OCI-LY7 (cell line): ENCODE data around the gene PI3. TPM values are rescaled to one million over a fixed set of nuclear protein-coding genes. Genes with fewer than 3 reads are reported as not detected.

Source experiments
- BruUV-seq: library from RNA; stranded (reverse); fragments of 400-500 nt; replicated peaks from 2 replicates; lab custom pipeline; 2021; lab: Mats Ljungman, UMichigan
- CTCF ChIA-PET: fragments of 300-600 bp; sonication (Branson Sonifier 250); formaldehyde crosslinking; loops from one replicate; lab custom pipeline; 2022; ENCODE audit warnings: antibody characterized with exemption; ENCODE audit not compliant: unreplicated experiment; lab: Charles Lee
- POLR2A ChIA-PET: fragments of 300-600 bp; sonication (Branson Sonifier 250); formaldehyde crosslinking; loops from one replicate; lab custom pipeline; 2022; ENCODE audit warnings: antibody characterized with exemption; lab: Charles Lee
- DNase-seq: peaks from one replicate; pipeline ENCODE4 v3.0.0-alpha.2; 2015; ENCODE audit warnings: low spot score
- H2AFZ ChIP-seq: fragments of 200-600 bp; sonication (generic), shearing (Covaris generic); 2 replicates; pipeline ENCODE4 v1.6.1; 2014; ENCODE audit warnings: mild to moderate bottlenecking, antibody characterized with exemption, low read length, moderate library complexity
- H3K27ac ChIP-seq: fragments of 200-600 bp; sonication (generic); 2 replicates; pipeline ENCODE4 v1.5.1; 2014; ENCODE audit warnings: mixed run types, low read depth, mild to moderate bottlenecking, moderate library complexity, low read length, inconsistent platforms; ENCODE audit not compliant: poor library complexity, severe bottlenecking
- H3K36me3 ChIP-seq: fragments of 200-600 bp; sonication (generic); 2 replicates; pipeline ENCODE4 v1.6.1; 2014; ENCODE audit warnings: mild to moderate bottlenecking, antibody characterized with exemption, low read length, moderate library complexity, mixed read lengths; ENCODE audit not compliant: insufficient read depth
- H3K4me1 ChIP-seq: fragments of 200-600 bp; sonication (generic); 2 replicates; pipeline ENCODE4 v1.5.1; 2014; ENCODE audit warnings: mild to moderate bottlenecking, low read length; ENCODE audit not compliant: insufficient read depth, poor library complexity, severe bottlenecking
- H3K4me2 ChIP-seq: fragments of 200-600 bp; sonication (generic); 2 replicates; pipeline ENCODE4 v1.6.1; 2014; ENCODE audit warnings: mild to moderate bottlenecking, low read length
- H3K4me3 ChIP-seq: fragments of 200-600 bp; sonication (generic); 2 replicates; pipeline ENCODE4 v1.5.1; 2014; ENCODE audit warnings: mild to moderate bottlenecking, low read depth, low read length; ENCODE audit not compliant: poor library complexity, severe bottlenecking
- H3K79me2 ChIP-seq: fragments of 200-600 bp; sonication (generic); 2 replicates; pipeline ENCODE4 v1.6.1; 2016; ENCODE audit warnings: low read depth, mild to moderate bottlenecking, low read length, moderate library complexity, mixed read lengths; ENCODE audit not compliant: insufficient read depth
- H3K9me2 ChIP-seq: fragments of 200-600 bp; sonication (generic); 2 replicates; pipeline ENCODE4 v1.6.1; 2016; ENCODE audit warnings: mild to moderate bottlenecking, low read length, mixed read lengths; ENCODE audit not compliant: insufficient read depth
- H3K9me3 ChIP-seq: fragments of 200-600 bp; sonication (generic); 2 replicates; pipeline ENCODE4 v1.6.1; 2014; ENCODE audit warnings: mild to moderate bottlenecking, mixed run types, low read length, mixed read lengths
- H4K20me1 ChIP-seq: fragments of 200-600 bp; sonication (generic); 2 replicates; pipeline ENCODE4 v1.6.1; 2014; ENCODE audit warnings: mild to moderate bottlenecking, antibody characterized with exemption, low read length, moderate library complexity, mixed read lengths; ENCODE audit not compliant: insufficient read depth
- EZH2phosphoT487 ChIP-seq: fragments of 200-600 bp; sonication (generic); IDR thresholded peaks from 2 replicates; pipeline ENCODE4 v1.6.1; 2018; ENCODE audit warnings: low read depth, borderline replicate concordance, mild to moderate bottlenecking, mixed run types, antibody characterized with exemption, low read length, moderate library complexity, mixed read lengths
- intact Hi-C: fragments of 100-400 bp; cut with micrococcal nuclease; formaldehyde crosslinking; loops from one replicate; pipeline ENCODE4 v1.10.0; 2022; ENCODE audit not compliant: unreplicated experiment
- total RNA-seq, 2 experiments: library from RNA; depleted of rRNA in 1 of 2; stranded (reverse); fragments of >200 nt in 1 of 2; shearing (Covaris generic) in 1 of 2; gene quantifications; 2 replicates each; pipeline ENCODE4 v1.2.3, GENCODE V29; 2014 to 2022
- TF ChIP-seq, protein P1 (sequence below): fragments of 200-600 bp; sonication (generic); conservative IDR thresholded peaks from 2 replicates; pipeline ENCODE4 v1.5.1; 2014; ENCODE audit warnings: mild to moderate bottlenecking, antibody characterized with exemption, low read length, moderate library complexity, mixed read lengths

The PI3 gene
- total RNA-seq, 2 experiments from 2014 or later = not detected

- Histone ChIP-seq H3K36me3 (no peaks in the 10 kb centered on the region), H4K20me1 (no peaks in the 10 kb centered on the region), H3K4me3 (no peak overlapping the region), H3K9me2 (no peaks in the 10 kb centered on the region), H3K27ac (no peak overlapping the region), H3K9me3 (no peaks in the 10 kb centered on the region), H3K4me1 (no peaks in the 10 kb centered on the region), H3K79me2 (no peaks in the 10 kb centered on the region), H2AFZ (no peak overlapping the region), H3K4me2 (no peak overlapping the region)
- no TSS peak for BruUV-seq
- DNase-seq = no peak
- CTCF ChIA-PET = no interaction called here
- POLR2A ChIA-PET = no interaction called here
- TF ChIP-seq, protein P1, sequence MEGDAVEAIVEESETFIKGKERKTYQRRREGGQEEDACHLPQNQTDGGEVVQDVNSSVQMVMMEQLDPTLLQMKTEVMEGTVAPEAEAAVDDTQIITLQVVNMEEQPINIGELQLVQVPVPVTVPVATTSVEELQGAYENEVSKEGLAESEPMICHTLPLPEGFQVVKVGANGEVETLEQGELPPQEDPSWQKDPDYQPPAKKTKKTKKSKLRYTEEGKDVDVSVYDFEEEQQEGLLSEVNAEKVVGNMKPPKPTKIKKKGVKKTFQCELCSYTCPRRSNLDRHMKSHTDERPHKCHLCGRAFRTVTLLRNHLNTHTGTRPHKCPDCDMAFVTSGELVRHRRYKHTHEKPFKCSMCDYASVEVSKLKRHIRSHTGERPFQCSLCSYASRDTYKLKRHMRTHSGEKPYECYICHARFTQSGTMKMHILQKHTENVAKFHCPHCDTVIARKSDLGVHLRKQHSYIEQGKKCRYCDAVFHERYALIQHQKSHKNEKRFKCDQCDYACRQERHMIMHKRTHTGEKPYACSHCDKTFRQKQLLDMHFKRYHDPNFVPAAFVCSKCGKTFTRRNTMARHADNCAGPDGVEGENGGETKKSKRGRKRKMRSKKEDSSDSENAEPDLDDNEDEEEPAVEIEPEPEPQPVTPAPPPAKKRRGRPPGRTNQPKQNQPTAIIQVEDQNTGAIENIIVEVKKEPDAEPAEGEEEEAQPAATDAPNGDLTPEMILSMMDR = no peak
- no peak for TF ChIP-seq EZH2phosphoT487
- intact Hi-C loops = no loop called here
Observed at GRCh38 chr20:45187693-45188092, 13.0 kb downstream of the PI3 start.

- no peaks in the 10 kb centered on the region for H3K9me3 ChIP-seq
- no peaks in the 10 kb centered on the region for H4K20me1 ChIP-seq
- no peak overlapping the region for H3K27ac ChIP-seq
- POLR2A ChIA-PET = interaction anchor here (0.7 kb wide), 1 partner anchor 58 kb away, joined by 3 read pairs; no protein-coding TSS in a partner anchor
- no peak for DNase-seq
- H2AFZ ChIP-seq = no peak overlapping the region
- BruUV-seq = no TSS peak
- H3K4me3 ChIP-seq = no peak overlapping the region
- intact Hi-C loops = no loop called here
- CTCF ChIA-PET = no interaction called here
- H3K4me1 ChIP-seq = no peaks in the 10 kb centered on the region
- no peak overlapping the region for H3K4me2 ChIP-seq
- H3K36me3 ChIP-seq = no peaks in the 10 kb centered on the region
- TF ChIP-seq, protein P1 = no peak
- no peak for TF ChIP-seq EZH2phosphoT487
- no peaks in the 10 kb centered on the region for H3K79me2 ChIP-seq
- no peaks in the 10 kb centered on the region for H3K9me2 ChIP-seq
Observed at GRCh38 chr20:45189067-45189609, 14.4 kb downstream of the PI3 start.

DNA sequence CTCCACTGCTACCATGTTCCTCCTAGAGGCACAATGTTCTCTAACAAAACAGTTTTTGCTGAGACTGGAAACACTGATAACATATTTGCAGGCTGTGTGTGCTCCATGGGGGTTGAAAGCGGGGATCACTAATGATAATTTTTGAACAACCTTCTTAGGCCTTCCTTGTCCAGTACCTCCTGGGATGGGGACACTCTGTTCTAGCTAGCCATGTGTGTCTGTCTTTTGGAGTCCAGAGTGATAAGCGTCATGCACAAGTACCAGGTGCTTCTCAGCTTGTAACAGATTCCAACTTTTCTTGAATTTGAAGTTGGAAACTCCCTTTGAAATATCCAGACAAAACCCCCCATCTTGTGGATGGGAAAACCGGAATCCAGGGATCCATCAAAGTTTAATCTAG, 15.2 kb downstream of the PI3 start:
- no TSS peak for BruUV-seq
- CTCF ChIA-PET = no interaction called here

More for the DNA sequence above, 15.2 kb downstream of the PI3 start:
- Histone ChIP-seq H4K20me1 (no peaks in the 10 kb centered on the region), H3K4me1 (no peaks in the 10 kb centered on the region), H3K36me3 (no peaks in the 10 kb centered on the region), H3K4me2 (no peak overlapping the region), H3K27ac (no peak overlapping the region), H2AFZ (no peak overlapping the region), H3K79me2 (no peaks in the 10 kb centered on the region), H3K9me2 (no peaks in the 10 kb centered on the region), H3K4me3 (no peak overlapping the region), H3K9me3 (no peaks in the 10 kb centered on the region)
- TF ChIP-seq, protein P1 = no peak
- TF ChIP-seq EZH2phosphoT487 = no peak
- DNase-seq = no peak
- POLR2A ChIA-PET = no interaction called here
- intact Hi-C loops = no loop called here
